Hematopoietic multipotent progenitor cell treated with erythropoietin and hydrocortisone succinate and interleukin-3 and kit ligand, for 6 days (in vitro differentiated cells): Measurements from ENCODE around the gene RALGPS2.
"Not testable (repeated sequence)": the region's sequence is repeated elsewhere in the genome, so short reads cannot be mapped to it uniquely, and the experiment has no call there.

ENCODE experiments used
- DNase-seq: peaks from one replicate; pipeline ENCODE4 v3.0.0-alpha.2; 2015

RALGPS2 gene

GRCh38 chr1:178784131-178784536, 59.1 kb downstream of the RALGPS2 start:
- DNase-seq = no peak

- no peak for DNase-seq
Measured at GRCh38 chr1:178792394-178792793, 67.3 kb downstream of the RALGPS2 start.

- DNase-seq = no peak
Measured at GRCh38 chr1:178796013-178796412, 71.0 kb downstream of the RALGPS2 start.

- DNase-seq = no peak
Measured at GRCh38 chr1:178797590-178797989, 72.5 kb downstream of the RALGPS2 start.

- peak; percentile 17 for DNase-seq
Measured at GRCh38 chr1:178798232-178798861, 73.3 kb downstream of the RALGPS2 start.

GRCh38 chr1:178802873-178803272, 77.8 kb downstream of the RALGPS2 start:
- no peak for DNase-seq

GRCh38 chr1:178806665-178807300, 81.7 kb downstream of the RALGPS2 start:
- DNase-seq = no peak

GRCh38 chr1:178808529-178808928, 83.5 kb downstream of the RALGPS2 start:
- DNase-seq = no peak

- DNase-seq = no peak
Measured at GRCh38 chr1:178810585-178810984, 85.5 kb downstream of the RALGPS2 start.

GRCh38 chr1:178818416-178818815, 93.4 kb downstream of the RALGPS2 start:
- no peak for DNase-seq

- no peak for DNase-seq
Measured at GRCh38 chr1:178819123-178819522, 94.1 kb downstream of the RALGPS2 start.

GRCh38 chr1:178821134-178821866, 96.3 kb downstream of the RALGPS2 start:
- DNase-seq = no peak

GRCh38 chr1:178825167-178825566, 100.1 kb downstream of the RALGPS2 start:
- no peak for DNase-seq

- no peak for DNase-seq
Measured at GRCh38 chr1:178844436-178844835, 119.4 kb downstream of the RALGPS2 start.

GRCh38 chr1:178846306-178846705, 121.3 kb downstream of the RALGPS2 start:
- DNase-seq = no peak

- DNase-seq = no peak
Measured at GRCh38 chr1:178847396-178847849, 122.4 kb downstream of the RALGPS2 start.

GRCh38 chr1:178847919-178848318, 122.9 kb downstream of the RALGPS2 start:
- not testable (repeated sequence) for DNase-seq

GRCh38 chr1:178849918-178850317, 124.9 kb downstream of the RALGPS2 start:
- no peak for DNase-seq

- no peak for DNase-seq
Measured at GRCh38 chr1:178857126-178857525, 132.1 kb downstream of the RALGPS2 start.

- DNase-seq = no peak
Measured at GRCh38 chr1:178862416-178862815, 137.4 kb downstream of the RALGPS2 start.

- DNase-seq = no peak
Measured at GRCh38 chr1:178862864-178863263, 137.8 kb downstream of the RALGPS2 start.

- no peak for DNase-seq
Measured at GRCh38 chr1:178864326-178864725, 139.3 kb downstream of the RALGPS2 start.

GRCh38 chr1:178867670-178868069, 142.6 kb downstream of the RALGPS2 start:
- no peak for DNase-seq

- no peak for DNase-seq
Measured at GRCh38 chr1:178868706-178869105, 143.7 kb downstream of the RALGPS2 start.
